Neural cell (in vitro differentiated cells): ENCODE data around the gene DTD1.

Experiments used
- RAD21 ChIP-seq: fragments of 450-650 bp; conservative IDR thresholded peaks from 2 replicates; pipeline ENCODE4 v1.6.1; 2014; ENCODE audit warnings: antibody characterized with exemption, mild to moderate bottlenecking, moderate library complexity
- TF ChIP-seq, protein P1 (sequence below): IDR thresholded peaks from 2 replicates; pipeline ENCODE4 v1.6.1; 2012; ENCODE audit warnings: borderline replicate concordance
- TF ChIP-seq, protein P2 (sequence below): fragments of 450-650 bp; IDR thresholded peaks from 2 replicates; pipeline ENCODE4 v1.5.1; 2014; ENCODE audit warnings: antibody characterized with exemption, mild to moderate bottlenecking, moderate library complexity; ENCODE audit not compliant: poor library complexity, severe bottlenecking

DNA sequence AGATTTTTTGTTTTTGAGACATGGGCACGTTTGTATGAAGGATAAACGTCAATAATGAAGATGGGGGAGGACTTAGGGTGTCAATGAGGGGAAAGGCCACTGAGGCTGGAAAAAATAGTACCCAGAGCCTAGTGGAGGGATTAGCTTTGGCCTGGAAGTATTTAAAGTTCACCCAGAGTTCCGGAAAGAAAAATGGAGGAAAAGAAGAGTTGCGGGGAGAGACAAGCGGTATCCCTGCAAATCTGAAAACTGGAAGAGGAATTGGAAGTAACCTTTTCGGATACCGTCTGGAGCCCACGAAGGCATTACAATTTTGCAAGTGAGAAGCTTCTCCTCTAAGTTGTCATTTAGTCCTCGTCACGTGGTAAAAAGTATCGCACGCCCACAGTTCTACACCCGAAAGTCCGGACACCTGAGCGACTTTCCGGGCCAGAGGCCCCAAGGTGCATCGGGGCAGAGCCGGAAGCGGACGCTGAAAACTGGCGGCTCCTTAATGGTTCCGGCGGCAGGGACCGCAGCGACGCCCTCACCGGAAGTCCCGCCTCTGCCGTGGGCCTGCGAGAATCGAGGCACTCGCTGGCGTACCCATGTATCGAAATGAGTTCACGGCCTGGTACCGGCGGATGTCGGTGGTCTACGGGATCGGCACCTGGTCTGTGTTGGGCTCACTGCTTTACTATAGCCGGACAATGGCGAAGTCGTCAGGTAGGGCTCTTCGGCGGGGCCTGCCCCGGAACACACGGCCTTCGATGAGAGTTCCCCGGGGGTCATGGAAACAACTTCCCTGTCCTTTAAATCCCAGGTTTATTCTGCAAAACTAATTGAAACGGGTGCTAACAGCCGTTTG, 20.7 kb upstream of the DTD1 start, which contains the start of gene SMIM26:
- peak; percentile 15 for TF ChIP-seq RAD21
- TF ChIP-seq, protein P1, sequence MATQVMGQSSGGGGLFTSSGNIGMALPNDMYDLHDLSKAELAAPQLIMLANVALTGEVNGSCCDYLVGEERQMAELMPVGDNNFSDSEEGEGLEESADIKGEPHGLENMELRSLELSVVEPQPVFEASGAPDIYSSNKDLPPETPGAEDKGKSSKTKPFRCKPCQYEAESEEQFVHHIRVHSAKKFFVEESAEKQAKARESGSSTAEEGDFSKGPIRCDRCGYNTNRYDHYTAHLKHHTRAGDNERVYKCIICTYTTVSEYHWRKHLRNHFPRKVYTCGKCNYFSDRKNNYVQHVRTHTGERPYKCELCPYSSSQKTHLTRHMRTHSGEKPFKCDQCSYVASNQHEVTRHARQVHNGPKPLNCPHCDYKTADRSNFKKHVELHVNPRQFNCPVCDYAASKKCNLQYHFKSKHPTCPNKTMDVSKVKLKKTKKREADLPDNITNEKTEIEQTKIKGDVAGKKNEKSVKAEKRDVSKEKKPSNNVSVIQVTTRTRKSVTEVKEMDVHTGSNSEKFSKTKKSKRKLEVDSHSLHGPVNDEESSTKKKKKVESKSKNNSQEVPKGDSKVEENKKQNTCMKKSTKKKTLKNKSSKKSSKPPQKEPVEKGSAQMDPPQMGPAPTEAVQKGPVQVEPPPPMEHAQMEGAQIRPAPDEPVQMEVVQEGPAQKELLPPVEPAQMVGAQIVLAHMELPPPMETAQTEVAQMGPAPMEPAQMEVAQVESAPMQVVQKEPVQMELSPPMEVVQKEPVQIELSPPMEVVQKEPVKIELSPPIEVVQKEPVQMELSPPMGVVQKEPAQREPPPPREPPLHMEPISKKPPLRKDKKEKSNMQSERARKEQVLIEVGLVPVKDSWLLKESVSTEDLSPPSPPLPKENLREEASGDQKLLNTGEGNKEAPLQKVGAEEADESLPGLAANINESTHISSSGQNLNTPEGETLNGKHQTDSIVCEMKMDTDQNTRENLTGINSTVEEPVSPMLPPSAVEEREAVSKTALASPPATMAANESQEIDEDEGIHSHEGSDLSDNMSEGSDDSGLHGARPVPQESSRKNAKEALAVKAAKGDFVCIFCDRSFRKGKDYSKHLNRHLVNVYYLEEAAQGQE: no peak
- TF ChIP-seq, protein P2, sequence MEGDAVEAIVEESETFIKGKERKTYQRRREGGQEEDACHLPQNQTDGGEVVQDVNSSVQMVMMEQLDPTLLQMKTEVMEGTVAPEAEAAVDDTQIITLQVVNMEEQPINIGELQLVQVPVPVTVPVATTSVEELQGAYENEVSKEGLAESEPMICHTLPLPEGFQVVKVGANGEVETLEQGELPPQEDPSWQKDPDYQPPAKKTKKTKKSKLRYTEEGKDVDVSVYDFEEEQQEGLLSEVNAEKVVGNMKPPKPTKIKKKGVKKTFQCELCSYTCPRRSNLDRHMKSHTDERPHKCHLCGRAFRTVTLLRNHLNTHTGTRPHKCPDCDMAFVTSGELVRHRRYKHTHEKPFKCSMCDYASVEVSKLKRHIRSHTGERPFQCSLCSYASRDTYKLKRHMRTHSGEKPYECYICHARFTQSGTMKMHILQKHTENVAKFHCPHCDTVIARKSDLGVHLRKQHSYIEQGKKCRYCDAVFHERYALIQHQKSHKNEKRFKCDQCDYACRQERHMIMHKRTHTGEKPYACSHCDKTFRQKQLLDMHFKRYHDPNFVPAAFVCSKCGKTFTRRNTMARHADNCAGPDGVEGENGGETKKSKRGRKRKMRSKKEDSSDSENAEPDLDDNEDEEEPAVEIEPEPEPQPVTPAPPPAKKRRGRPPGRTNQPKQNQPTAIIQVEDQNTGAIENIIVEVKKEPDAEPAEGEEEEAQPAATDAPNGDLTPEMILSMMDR: peak; percentile 10
